ENCODE measurements around the gene OR6C76.

OR6C76 gene

GRCh38 chr12:55470088-55470829 lies 44.2 kb downstream of the OR6C76 start, which contains the start of gene OR6C70:
TSS of gene OR6C70 (minus strand) at chr12:55470138. CDS start at chr12:55470138, 0 bp downstream.
- DNase-seq = no peak

- no peak for DNase-seq
Measured at GRCh38 chr12:55472264-55472663, 46.2 kb downstream of the OR6C76 start.
